Measurements from ENCODE around the gene MEGF10.

- TF ChIP-seq, protein P1, sequence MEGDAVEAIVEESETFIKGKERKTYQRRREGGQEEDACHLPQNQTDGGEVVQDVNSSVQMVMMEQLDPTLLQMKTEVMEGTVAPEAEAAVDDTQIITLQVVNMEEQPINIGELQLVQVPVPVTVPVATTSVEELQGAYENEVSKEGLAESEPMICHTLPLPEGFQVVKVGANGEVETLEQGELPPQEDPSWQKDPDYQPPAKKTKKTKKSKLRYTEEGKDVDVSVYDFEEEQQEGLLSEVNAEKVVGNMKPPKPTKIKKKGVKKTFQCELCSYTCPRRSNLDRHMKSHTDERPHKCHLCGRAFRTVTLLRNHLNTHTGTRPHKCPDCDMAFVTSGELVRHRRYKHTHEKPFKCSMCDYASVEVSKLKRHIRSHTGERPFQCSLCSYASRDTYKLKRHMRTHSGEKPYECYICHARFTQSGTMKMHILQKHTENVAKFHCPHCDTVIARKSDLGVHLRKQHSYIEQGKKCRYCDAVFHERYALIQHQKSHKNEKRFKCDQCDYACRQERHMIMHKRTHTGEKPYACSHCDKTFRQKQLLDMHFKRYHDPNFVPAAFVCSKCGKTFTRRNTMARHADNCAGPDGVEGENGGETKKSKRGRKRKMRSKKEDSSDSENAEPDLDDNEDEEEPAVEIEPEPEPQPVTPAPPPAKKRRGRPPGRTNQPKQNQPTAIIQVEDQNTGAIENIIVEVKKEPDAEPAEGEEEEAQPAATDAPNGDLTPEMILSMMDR (IDR thresholded peaks at IDR 0.05), result no peak
- TF ChIP-seq POLR2A (IDR thresholded peaks at IDR 0.05) (no peak), POLR2AphosphoS5 (IDR thresholded peaks at IDR 0.05) (no peak)
Measured at GRCh38 chr5:127352068-127352467, 61.5 kb downstream of the MEGF10 start.
